ENCODE data around the gene CHST10. TPM values are rescaled to one million over a fixed set of nuclear protein-coding genes. Genes with fewer than 3 reads are reported as not detected.

CHST10 gene
- total RNA-seq, 2 experiments from 2014 or later, result 3.3 to 4.5 TPM

- H3K36me3 Mint-ChIP-seq (ENCODE audit: low read depth), result no peaks in the 10 kb centered on the region
- intact Hi-C loops (cut with micrococcal nuclease), result no loop called here
- H3K4me3 Mint-ChIP-seq, result no peak overlapping the region
- no peaks in the 10 kb centered on the region for H3K9me3 Mint-ChIP-seq
- CTCF ChIA-PET, result no interaction called here
- H3K4me1 Mint-ChIP-seq (ENCODE audit: low read depth), result peaks cover 15% of the 10 kb centered on the region
- H3K27ac Mint-ChIP-seq, result no peak overlapping the region
- H3K27me3 Mint-ChIP-seq (ENCODE audit: low read depth), result no peaks in the 10 kb centered on the region
- DNase-seq, result no peak
Observed at GRCh38 chr2:100412881-100413321, 4.6 kb downstream of the CHST10 start.

- no peak overlapping the region for H3K4me3 Mint-ChIP-seq
- CTCF ChIA-PET, result no interaction called here
- no peak for DNase-seq
Observed at GRCh38 chr2:100412466-100412865, 5.0 kb downstream of the CHST10 start.

DNA sequence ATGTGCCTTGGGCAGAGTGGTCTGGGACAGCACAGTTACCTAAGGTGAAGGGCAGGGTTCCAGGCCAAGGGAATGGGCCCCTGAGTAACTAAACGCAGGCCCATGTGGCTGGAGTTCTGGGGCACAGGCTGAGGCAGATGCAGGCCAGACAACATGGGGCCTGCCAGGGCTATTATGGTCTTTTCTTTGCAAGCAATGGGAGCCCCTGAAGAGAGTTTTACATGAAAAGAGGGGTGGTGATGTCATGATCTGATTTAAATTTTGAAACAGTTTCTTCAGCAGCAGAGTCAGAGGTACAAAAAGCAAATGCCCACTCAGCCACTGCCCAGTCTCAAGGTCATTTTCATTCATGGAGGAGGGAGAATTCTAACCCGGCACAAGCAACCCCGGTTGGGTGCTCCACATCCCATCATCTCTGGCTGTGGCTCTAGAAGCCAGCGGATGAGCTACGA, 5.6 kb downstream of the CHST10 start:
- Mint-ChIP-seq H3K36me3 (ENCODE audit: low read depth) (no peaks in the 10 kb centered on the region), H3K27ac (no peak overlapping the region), H3K9me3 (no peaks in the 10 kb centered on the region), H3K4me1 (ENCODE audit: low read depth) (peaks cover 13% of the 10 kb centered on the region), H3K4me3 (no peak overlapping the region), H3K27me3 (ENCODE audit: low read depth) (no peaks in the 10 kb centered on the region)
- intact Hi-C loops (cut with micrococcal nuclease), result no loop called here
- CTCF ChIA-PET, result no interaction called here
- DNase-seq, result no peak

More at GRCh38 chr2:100412466-100412865, 5.0 kb downstream of the CHST10 start:
- intact Hi-C loops (cut with micrococcal nuclease), result no loop called here
- no peaks in the 10 kb centered on the region for H3K27me3 Mint-ChIP-seq (ENCODE audit: low read depth)
- no peaks in the 10 kb centered on the region for H3K9me3 Mint-ChIP-seq
- H3K27ac Mint-ChIP-seq, result no peak overlapping the region
- H3K4me1 Mint-ChIP-seq (ENCODE audit: low read depth), result peaks cover 15% of the 10 kb centered on the region
- H3K36me3 Mint-ChIP-seq (ENCODE audit: low read depth), result no peaks in the 10 kb centered on the region

DNA sequence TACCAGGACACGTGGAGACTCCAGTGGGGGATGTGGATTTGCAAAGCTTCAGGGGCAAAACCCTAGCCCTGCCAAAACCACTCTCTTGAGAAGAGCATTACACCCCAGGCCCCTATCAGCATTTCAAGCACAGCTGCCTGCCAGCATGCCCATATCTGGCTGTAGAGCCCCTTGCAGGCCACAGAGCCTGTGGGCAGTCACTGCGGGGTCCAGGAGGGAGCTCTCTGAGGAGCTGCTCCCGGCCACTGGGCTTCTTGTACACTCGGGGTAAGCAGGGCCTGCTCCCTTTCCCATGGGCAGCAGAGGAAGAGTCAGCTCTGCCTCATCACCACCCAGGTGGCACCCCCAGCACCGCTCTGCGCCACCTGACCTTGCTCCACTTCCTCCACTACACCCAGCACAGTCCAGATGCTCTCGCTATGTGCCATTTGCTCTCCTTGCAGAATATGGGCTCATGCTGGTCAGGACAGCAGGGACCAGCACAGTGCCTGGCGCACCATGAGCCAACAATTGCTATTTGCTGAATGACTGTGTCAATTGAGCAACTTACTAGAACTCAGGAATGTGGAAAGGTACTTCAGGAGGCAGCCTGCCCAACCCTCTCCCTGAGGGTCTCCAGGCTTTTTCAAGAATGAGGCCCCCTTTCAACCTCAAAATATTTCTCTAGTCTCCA, 7.4 kb downstream of the CHST10 start:
- H3K4me1 Mint-ChIP-seq (ENCODE audit: low read depth), result no peaks in the 10 kb centered on the region
- intact Hi-C loops (cut with micrococcal nuclease), result no loop called here
- H3K27ac Mint-ChIP-seq, result no peak overlapping the region
- H3K36me3 Mint-ChIP-seq (ENCODE audit: low read depth), result no peaks in the 10 kb centered on the region
- H3K9me3 Mint-ChIP-seq, result no peaks in the 10 kb centered on the region
- no peak for DNase-seq
- H3K27me3 Mint-ChIP-seq (ENCODE audit: low read depth), result no peaks in the 10 kb centered on the region
- CTCF ChIA-PET, result no interaction called here
- H3K4me3 Mint-ChIP-seq, result no peak overlapping the region

DNA sequence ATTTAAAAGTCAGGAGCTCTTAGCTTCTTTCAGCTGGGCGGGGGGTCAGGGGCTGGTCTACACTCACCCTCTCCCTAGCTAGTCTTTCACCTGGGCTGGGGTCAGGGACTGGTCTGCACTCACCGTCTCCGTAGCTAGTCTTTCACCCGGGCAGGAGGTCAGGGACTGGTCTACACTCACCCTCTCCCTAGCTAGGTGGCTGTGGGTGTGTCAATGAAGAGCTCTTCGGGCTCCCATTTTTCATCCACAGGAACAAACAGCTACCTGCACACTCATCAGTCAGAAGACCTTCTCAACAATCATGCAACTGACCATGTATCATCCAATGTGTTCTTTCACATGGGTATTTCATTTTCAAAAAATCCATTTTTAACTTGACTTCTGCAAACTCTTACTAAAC, 8.0 kb downstream of the CHST10 start:
- intact Hi-C loops (cut with micrococcal nuclease), result no loop called here
- no peaks in the 10 kb centered on the region for H3K9me3 Mint-ChIP-seq
- no peak for DNase-seq
- CTCF ChIA-PET, result no interaction called here
- peaks cover under 1% of the 10 kb centered on the region for H3K36me3 Mint-ChIP-seq (ENCODE audit: low read depth)
- H3K27me3 Mint-ChIP-seq (ENCODE audit: low read depth), result no peaks in the 10 kb centered on the region
- no peak overlapping the region for H3K4me3 Mint-ChIP-seq
- no peaks in the 10 kb centered on the region for H3K4me1 Mint-ChIP-seq (ENCODE audit: low read depth)
- no peak overlapping the region for H3K27ac Mint-ChIP-seq

- Mint-ChIP-seq H3K4me1 (ENCODE audit: low read depth) (no peaks in the 10 kb centered on the region), H3K27ac (no peak overlapping the region), H3K36me3 (ENCODE audit: low read depth) (peaks cover 2% of the 10 kb centered on the region), H3K4me3 (no peak overlapping the region), H3K27me3 (ENCODE audit: low read depth) (no peaks in the 10 kb centered on the region), H3K9me3 (no peaks in the 10 kb centered on the region)
- CTCF ChIA-PET, result no interaction called here
- no peak for DNase-seq
- intact Hi-C loops (cut with micrococcal nuclease), result no loop called here
Observed at GRCh38 chr2:100408941-100409340, 8.5 kb downstream of the CHST10 start.

DNA sequence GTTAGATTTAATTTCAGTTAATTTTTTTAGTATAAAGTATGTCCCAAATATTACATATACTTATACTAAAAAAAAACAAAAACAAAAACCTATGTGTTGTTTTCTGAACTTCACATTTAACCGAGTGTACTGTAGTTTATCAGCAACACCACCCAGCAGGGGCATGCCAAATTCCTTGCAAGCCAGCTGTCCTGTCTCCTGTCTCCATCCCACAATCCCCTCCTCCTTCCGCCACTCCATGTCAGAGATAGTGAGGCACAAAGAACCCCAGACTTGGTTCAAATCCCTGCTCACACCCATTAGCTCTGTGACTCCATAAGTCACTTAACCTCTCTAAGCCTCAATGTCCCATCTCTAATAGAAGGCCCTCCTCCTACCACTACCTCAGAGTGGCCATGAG, 9.4 kb downstream of the CHST10 start:
- no peak for DNase-seq
- H3K4me3 Mint-ChIP-seq, result no peak overlapping the region
- no peaks in the 10 kb centered on the region for H3K4me1 Mint-ChIP-seq (ENCODE audit: low read depth)
- CTCF ChIA-PET, result no interaction called here
- no peak overlapping the region for H3K27ac Mint-ChIP-seq
- intact Hi-C loops (cut with micrococcal nuclease), result no loop called here
- H3K27me3 Mint-ChIP-seq (ENCODE audit: low read depth), result no peaks in the 10 kb centered on the region
- peaks cover 2% of the 10 kb centered on the region for H3K36me3 Mint-ChIP-seq (ENCODE audit: low read depth)
- no peaks in the 10 kb centered on the region for H3K9me3 Mint-ChIP-seq

DNA sequence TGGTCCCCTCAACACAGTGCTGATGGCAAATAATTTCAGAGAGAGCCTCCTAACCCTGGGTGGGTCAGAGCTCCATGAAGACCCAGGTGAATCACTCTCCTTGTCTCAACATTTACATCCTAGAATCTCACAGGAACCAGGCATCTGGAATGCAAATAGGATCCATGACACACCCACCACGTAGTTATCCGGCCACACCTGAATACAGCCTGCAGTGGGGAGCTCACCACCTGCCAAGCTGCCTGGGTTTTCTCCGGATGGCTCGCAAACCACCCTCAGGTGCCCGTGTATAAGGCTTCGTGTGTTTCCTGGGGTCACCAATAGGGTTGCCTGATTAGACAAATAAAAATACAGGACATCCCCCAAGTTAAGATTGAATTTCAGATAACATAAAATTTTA, 9.9 kb downstream of the CHST10 start:
- H3K4me3 Mint-ChIP-seq, result no peak overlapping the region
- no peak for DNase-seq
- no peaks in the 10 kb centered on the region for H3K4me1 Mint-ChIP-seq (ENCODE audit: low read depth)
- no peak overlapping the region for H3K27ac Mint-ChIP-seq
- no peaks in the 10 kb centered on the region for H3K9me3 Mint-ChIP-seq
- CTCF ChIA-PET, result no interaction called here
- peaks cover 2% of the 10 kb centered on the region for H3K36me3 Mint-ChIP-seq (ENCODE audit: low read depth)
- H3K27me3 Mint-ChIP-seq (ENCODE audit: low read depth), result no peaks in the 10 kb centered on the region
- intact Hi-C loops (cut with micrococcal nuclease), result no loop called here

DNA sequence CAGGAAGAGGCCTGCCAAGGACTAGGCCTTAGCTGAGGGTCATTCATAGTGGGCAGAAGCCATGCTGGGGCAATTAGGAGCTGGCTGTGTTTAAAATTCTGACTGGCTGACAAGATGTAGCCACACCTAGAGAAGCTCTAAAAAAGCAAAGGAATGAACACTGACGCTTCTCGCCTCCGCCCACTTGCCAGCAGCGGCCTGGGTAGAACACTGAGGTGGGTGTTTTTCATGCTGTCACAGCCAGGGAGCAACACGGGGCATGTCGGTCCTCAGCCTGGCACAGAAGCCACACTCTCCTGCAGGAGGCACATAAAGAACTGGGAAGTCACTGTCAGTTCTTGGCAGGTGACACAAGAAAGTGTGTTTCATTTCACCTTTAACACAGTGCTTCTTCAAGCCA, 10.4 kb downstream of the CHST10 start:
- H3K9me3 Mint-ChIP-seq, result no peaks in the 10 kb centered on the region
- H3K27me3 Mint-ChIP-seq (ENCODE audit: low read depth), result no peaks in the 10 kb centered on the region
- peaks cover 2% of the 10 kb centered on the region for H3K36me3 Mint-ChIP-seq (ENCODE audit: low read depth)
- H3K27ac Mint-ChIP-seq, result no peak overlapping the region
- intact Hi-C loops (cut with micrococcal nuclease), result no loop called here
- DNase-seq, result no peak
- no peak overlapping the region for H3K4me3 Mint-ChIP-seq
- CTCF ChIA-PET, result no interaction called here
- no peaks in the 10 kb centered on the region for H3K4me1 Mint-ChIP-seq (ENCODE audit: low read depth)

DNA sequence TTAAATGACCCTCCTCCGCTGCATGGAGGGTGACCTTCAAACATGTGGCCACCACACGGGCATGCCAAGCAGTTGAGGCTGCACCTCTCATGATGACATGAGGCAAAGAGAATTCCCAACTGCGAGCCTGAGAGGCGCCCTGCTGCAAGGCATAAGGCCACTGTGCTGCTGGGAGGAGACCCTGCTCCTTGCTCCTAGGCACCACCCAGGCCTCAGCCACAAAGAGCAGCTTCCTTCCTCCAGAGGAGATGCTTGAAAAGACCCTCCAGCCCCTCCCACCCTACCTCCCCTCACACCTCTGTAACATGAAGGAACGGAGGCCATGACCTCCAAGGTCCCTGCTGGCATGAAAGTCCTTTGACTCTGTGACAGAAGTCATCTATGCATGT, 11.4 kb downstream of the CHST10 start:
- H3K27me3 Mint-ChIP-seq (ENCODE audit: low read depth), result no peaks in the 10 kb centered on the region
- no peak for DNase-seq
- CTCF ChIA-PET, result no interaction called here
- H3K27ac Mint-ChIP-seq, result no peak overlapping the region
- no peaks in the 10 kb centered on the region for H3K9me3 Mint-ChIP-seq
- H3K4me1 Mint-ChIP-seq (ENCODE audit: low read depth), result no peaks in the 10 kb centered on the region
- H3K36me3 Mint-ChIP-seq (ENCODE audit: low read depth), result peaks cover 2% of the 10 kb centered on the region
- H3K4me3 Mint-ChIP-seq, result no peak overlapping the region
- intact Hi-C loops (cut with micrococcal nuclease), result no loop called here

- Mint-ChIP-seq H3K36me3 (ENCODE audit: low read depth) (peaks cover 2% of the 10 kb centered on the region), H3K27me3 (ENCODE audit: low read depth) (no peaks in the 10 kb centered on the region), H3K9me3 (no peaks in the 10 kb centered on the region), H3K4me1 (ENCODE audit: low read depth) (no peaks in the 10 kb centered on the region), H3K27ac (no peak overlapping the region), H3K4me3 (no peak overlapping the region)
- CTCF ChIA-PET, result no interaction called here
- DNase-seq, result no peak
- intact Hi-C loops (cut with micrococcal nuclease), result no loop called here
Observed at GRCh38 chr2:100405403-100406119, 11.9 kb downstream of the CHST10 start.

DNA sequence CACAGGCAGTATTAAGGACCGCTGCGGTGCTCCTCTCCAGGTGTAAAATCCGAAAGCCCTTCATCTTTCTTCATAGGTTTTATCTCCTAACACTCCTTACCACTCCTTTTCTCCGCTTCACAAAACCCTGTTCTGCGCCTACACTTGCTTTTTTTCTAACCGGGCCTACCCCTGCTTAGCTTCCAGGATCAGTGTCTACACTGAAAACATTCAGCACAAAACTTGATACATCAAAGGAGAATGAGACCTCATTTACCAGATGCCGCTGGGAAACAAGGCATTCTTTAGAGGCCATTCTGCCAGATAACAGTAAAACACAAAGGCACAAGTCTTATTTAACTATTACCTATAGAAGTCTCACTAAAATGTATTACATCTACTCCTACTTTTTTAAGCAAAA, 13.1 kb downstream of the CHST10 start:
- DNase-seq, result no peak
- H3K4me3 Mint-ChIP-seq, result no peak overlapping the region
- H3K27ac Mint-ChIP-seq, result no peak overlapping the region
- H3K36me3 Mint-ChIP-seq (ENCODE audit: low read depth), result peaks cover 2% of the 10 kb centered on the region
- CTCF ChIA-PET, result no interaction called here
- intact Hi-C loops (cut with micrococcal nuclease), result no loop called here
- no peaks in the 10 kb centered on the region for H3K4me1 Mint-ChIP-seq (ENCODE audit: low read depth)
- no peaks in the 10 kb centered on the region for H3K27me3 Mint-ChIP-seq (ENCODE audit: low read depth)
- no peaks in the 10 kb centered on the region for H3K9me3 Mint-ChIP-seq

DNA sequence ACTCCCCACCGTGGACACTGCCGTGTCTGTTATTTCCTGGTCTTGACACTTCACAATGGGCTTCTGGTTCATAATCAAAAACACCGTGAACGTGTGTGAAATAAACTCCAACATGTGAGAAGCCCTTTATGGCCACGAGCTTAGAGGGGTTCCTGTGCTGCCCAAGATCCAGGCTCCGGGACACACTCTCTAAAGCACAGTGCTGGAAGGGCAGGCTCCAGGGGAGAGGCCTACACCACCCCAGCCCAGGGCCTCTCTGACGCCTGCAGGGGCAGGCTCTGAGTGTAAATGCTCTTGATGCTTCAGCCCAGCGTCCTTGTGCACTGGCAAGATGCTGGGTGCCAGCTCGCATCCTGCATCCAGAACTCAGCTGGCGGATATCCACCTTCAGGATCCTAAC, 13.7 kb downstream of the CHST10 start:
- intact Hi-C loops (cut with micrococcal nuclease), result no loop called here
- CTCF ChIA-PET, result no interaction called here
- Mint-ChIP-seq H3K4me3 (no peak overlapping the region), H3K27me3 (ENCODE audit: low read depth) (no peaks in the 10 kb centered on the region), H3K9me3 (no peaks in the 10 kb centered on the region), H3K4me1 (ENCODE audit: low read depth) (no peaks in the 10 kb centered on the region), H3K36me3 (ENCODE audit: low read depth) (peaks cover 2% of the 10 kb centered on the region), H3K27ac (no peak overlapping the region)
- DNase-seq, result no peak
